ENCODE measurements around the gene EML5. TPM values are rescaled to one million over a fixed set of nuclear protein-coding genes. Genes with fewer than 3 reads are reported as not detected.
"Not testable (repeated sequence)": the region's sequence is repeated elsewhere in the genome, so short reads cannot be mapped to it uniquely, and the experiment has no call there.

EML5 gene
- 1 to 10 TPM; 3.8 to 3.9 TPM for total RNA-seq

GRCh38 chr14:88792473-88793258 is at the start of gene EML5:
EML5 (minus strand) TSS chr14:88792953; CDS start chr14:88792503, 450 bp downstream.
- ChIA-PET CTCF (interaction anchor here (0.7 kb wide), 1 partner anchor 18 kb away, joined by 3 read pairs; no protein-coding TSS in a partner anchor), POLR2A (interaction anchor here (0.9 to 1.3 kb wide), 3 partner anchors 19 to 788 kb away, joined by 3 to 7 read pairs (median 4); partner anchors contain the start of genes GPR65 and TTC8)

GRCh38 chr14:88842414-88842813 is 49.7 kb upstream of the EML5 start:
- ChIA-PET POLR2A (no interaction called here), CTCF (no interaction called here)

- ChIA-PET CTCF (no interaction called here), POLR2A (no interaction called here)
Measured at GRCh38 chr14:88841741-88842140, 49.0 kb upstream of the EML5 start.

- ChIA-PET CTCF (no interaction called here), POLR2A (no interaction called here)
Measured at GRCh38 chr14:88840926-88841325, 48.2 kb upstream of the EML5 start.

GRCh38 chr14:88838015-88838414 is 45.3 kb upstream of the EML5 start:
- CTCF ChIA-PET, result no interaction called here

GRCh38 chr14:88837495-88837894 is 44.7 kb upstream of the EML5 start:
- CTCF ChIA-PET, result no interaction called here

More at GRCh38 chr14:88838015-88838414, 45.3 kb upstream of the EML5 start:
- POLR2A ChIA-PET, result no interaction called here

GRCh38 chr14:88835661-88836060 is 42.9 kb upstream of the EML5 start:
- ChIA-PET POLR2A (no interaction called here), CTCF (no interaction called here)

More at GRCh38 chr14:88837495-88837894, 44.7 kb upstream of the EML5 start:
- POLR2A ChIA-PET, result no interaction called here

GRCh38 chr14:88834883-88835431 is 42.2 kb upstream of the EML5 start:
- ChIA-PET CTCF (interaction anchor here (1.0 kb wide), 1 partner anchor 9 kb away, joined by 3 read pairs; no protein-coding TSS in a partner anchor), POLR2A (no interaction called here)

GRCh38 chr14:88831284-88831683 is 38.5 kb upstream of the EML5 start:
- CTCF ChIA-PET, result no interaction called here

GRCh38 chr14:88829685-88830302 is 37.0 kb upstream of the EML5 start:
- CTCF ChIA-PET, result interaction anchor here (1.2 kb wide), 1 partner anchor 94 kb away, joined by 3 read pairs; no protein-coding TSS in a partner anchor
- POLR2A ChIA-PET, result no interaction called here

More at GRCh38 chr14:88831284-88831683, 38.5 kb upstream of the EML5 start:
- POLR2A ChIA-PET, result no interaction called here

- POLR2A ChIA-PET, result no interaction called here
- CTCF ChIA-PET, result interaction anchor here (1.2 kb wide), 1 partner anchor 93 kb away, joined by 3 read pairs; no protein-coding TSS in a partner anchor
Measured at GRCh38 chr14:88829188-88829587, 36.4 kb upstream of the EML5 start.

- CTCF ChIA-PET, result interaction anchor here (0.8 to 2.0 kb wide), 2 partner anchors 21 to 158 kb away, joined by 4 to 8 read pairs; no protein-coding TSS in a partner anchor
Measured at GRCh38 chr14:88825503-88825902, 32.8 kb upstream of the EML5 start.

GRCh38 chr14:88825078-88825458 is 32.3 kb upstream of the EML5 start:
- CTCF ChIA-PET, result interaction anchor here (0.8 to 2.0 kb wide), 2 partner anchors 21 to 158 kb away, joined by 4 to 8 read pairs; no protein-coding TSS in a partner anchor
- POLR2A ChIA-PET, result interaction anchor here (2.0 kb wide), 1 partner anchor 32 kb away, joined by 7 read pairs; the partner anchor contains the start of gene EML5

More at GRCh38 chr14:88825503-88825902, 32.8 kb upstream of the EML5 start:
- POLR2A ChIA-PET, result interaction anchor here (2.0 kb wide), 1 partner anchor 33 kb away, joined by 7 read pairs; the partner anchor contains the start of gene EML5

GRCh38 chr14:88824314-88825077 is 31.7 kb upstream of the EML5 start, which contains the start of gene TTC8:
TTC8 (plus strand) TSS chr14:88824651; CDS start chr14:88824708, 57 bp downstream.
- ChIA-PET POLR2A (interaction anchor here (2.0 kb wide), 1 partner anchor 32 kb away, joined by 7 read pairs; the partner anchor contains the start of gene EML5), CTCF (interaction anchor here (0.8 to 2.0 kb wide), 2 partner anchors 20 to 157 kb away, joined by 4 to 8 read pairs; no protein-coding TSS in a partner anchor)

- POLR2A ChIA-PET, result no interaction called here
- CTCF ChIA-PET, result interaction anchor here (2.0 kb wide), 1 partner anchor 157 kb away, joined by 8 read pairs; no protein-coding TSS in a partner anchor
Measured at GRCh38 chr14:88823968-88824313, 31.2 kb upstream of the EML5 start.

- POLR2A ChIA-PET, result no interaction called here
- CTCF ChIA-PET, result no interaction called here
Measured at GRCh38 chr14:88821888-88822287, 29.1 kb upstream of the EML5 start.

GRCh38 chr14:88821378-88821777 is 28.6 kb upstream of the EML5 start:
- CTCF ChIA-PET, result no interaction called here
- POLR2A ChIA-PET, result no interaction called here

- POLR2A ChIA-PET, result not testable (repeated sequence)
Measured at GRCh38 chr14:88819674-88820073, 26.9 kb upstream of the EML5 start.

GRCh38 chr14:88818018-88818417 is 25.3 kb upstream of the EML5 start:
- ChIA-PET CTCF (no interaction called here), POLR2A (interaction anchor here (0.7 kb wide), 1 partner anchor 22 kb away, joined by 13 read pairs; no protein-coding TSS in a partner anchor)

More at GRCh38 chr14:88819674-88820073, 26.9 kb upstream of the EML5 start:
- CTCF ChIA-PET, result not testable (repeated sequence)
